Stimulated activated CD4-positive, alpha-beta T cell treated with anti-CD3 and anti-CD28 coated beads, TNF-alpha, amount 100 ng/mL, for 4 hours (primary cell): ENCODE measurements around the gene SPARC.
"Not testable (repeated sequence)": the region's sequence is repeated elsewhere in the genome, so short reads cannot be mapped to it uniquely, and the experiment has no call there.

Source experiments
- DNase-seq, 3 experiments: peaks; one replicate each; pipeline ENCODE4 v3.0.0-alpha.2; 2020; ENCODE audit warnings: low read depth in 3 of 3

The SPARC gene

GRCh38 chr5:151700296-151700695 is 13.6 kb upstream of the SPARC start:
- no peak for DNase-seq

GRCh38 chr5:151699071-151699901 is 12.6 kb upstream of the SPARC start:
- DNase-seq = no peak

- not testable (repeated sequence) for DNase-seq
These were observed 11.4 kb upstream of the SPARC start for GRCh38 chr5:151698081-151698480.

- no peak for DNase-seq
These were observed 10.7 kb upstream of the SPARC start for GRCh38 chr5:151697452-151697851.

GRCh38 chr5:151696470-151697061 is 9.9 kb upstream of the SPARC start:
- no peak for DNase-seq

GRCh38 chr5:151695464-151695863 is 8.7 kb upstream of the SPARC start:
- no peak for DNase-seq

GRCh38 chr5:151694035-151694485 is 7.3 kb upstream of the SPARC start:
- no peak for DNase-seq

- DNase-seq = no peak
These were observed 5.6 kb upstream of the SPARC start for GRCh38 chr5:151692312-151692711.

- no peak for DNase-seq
These were observed 5.0 kb upstream of the SPARC start for GRCh38 chr5:151691706-151692105.

- not testable (repeated sequence) for DNase-seq
These were observed 2.9 kb upstream of the SPARC start for GRCh38 chr5:151689591-151689990.

GRCh38 chr5:151688436-151688835 is 1.7 kb upstream of the SPARC start:
- DNase-seq = no peak

- no peak for DNase-seq
These were observed 704 bp downstream of the SPARC start for GRCh38 chr5:151685749-151686673.

GRCh38 chr5:151684690-151685361 is 1.9 kb downstream of the SPARC start:
- DNase-seq = no peak

GRCh38 chr5:151683986-151684588 is 2.6 kb downstream of the SPARC start:
- no peak for DNase-seq

- DNase-seq = no peak
These were observed 3.3 kb downstream of the SPARC start for GRCh38 chr5:151683444-151683843.

- no peak for DNase-seq
These were observed 3.9 kb downstream of the SPARC start for GRCh38 chr5:151682751-151683331.

GRCh38 chr5:151682240-151682639 is 4.5 kb downstream of the SPARC start:
- DNase-seq = no peak

GRCh38 chr5:151680944-151681427 is 5.7 kb downstream of the SPARC start:
- DNase-seq = no peak

- not testable (repeated sequence) for DNase-seq
These were observed 6.6 kb downstream of the SPARC start for GRCh38 chr5:151680156-151680505.

GRCh38 chr5:151679421-151680155 is 7.1 kb downstream of the SPARC start:
- DNase-seq = no peak
